DND-41 (cell line): ENCODE results near the gene SLX4IP.

Experiments
- ATAC-seq: fragments of 200-7000 bp; cut with Tn5 transposase; 3 replicates; pipeline ENCODE4 v1.9.1; 2021; ENCODE audit warnings: low read depth; ENCODE audit not compliant: insufficient read depth
- DNase-seq: peaks from one replicate; pipeline ENCODE4 v3.0.0-alpha.2; 2020
- H2AFZ ChIP-seq: 2 replicates; pipeline ENCODE4 v1.6.0; 2012; ENCODE audit warnings: low read depth, low read length
- H3K27ac ChIP-seq: 2 replicates; pipeline ENCODE4 v1.5.1; 2012; ENCODE audit warnings: low read length, inconsistent platforms
- H3K27me3 ChIP-seq: fragments of 200-600 bp; sonication (generic); 2 replicates; pipeline ENCODE4 v1.6.0; 2012; ENCODE audit warnings: low read length, mild to moderate bottlenecking, inconsistent platforms; ENCODE audit not compliant: insufficient read depth, poor library complexity
- H3K36me3 ChIP-seq: 2 replicates; pipeline ENCODE4 v1.5.1; 2012; ENCODE audit warnings: low read length, inconsistent platforms; ENCODE audit not compliant: insufficient read depth
- H3K4me1 ChIP-seq: 2 replicates; pipeline ENCODE4 v1.5.1; 2012; ENCODE audit warnings: mild to moderate bottlenecking, low read length; ENCODE audit not compliant: insufficient read depth
- H3K4me2 ChIP-seq: 2 replicates; pipeline ENCODE4 v1.6.0; 2012; ENCODE audit warnings: mild to moderate bottlenecking, moderate library complexity, low read length, inconsistent platforms; ENCODE audit not compliant: insufficient read depth
- H3K4me3 ChIP-seq, 2 experiments: fragments of 200-600 bp in 1 of 2; shearing (Covaris generic) in 1 of 2; 2 replicates each; pipeline ENCODE4 v1.5.1; 2012 to 2016; ENCODE audit warnings: inconsistent platforms in 2 of 2, low read length in 2 of 2, mild to moderate bottlenecking in 2 of 2, low read depth in 1 of 2, moderate library complexity in 1 of 2
- H3K79me2 ChIP-seq: 2 replicates; pipeline ENCODE4 v1.6.0; 2012; ENCODE audit warnings: low read length, inconsistent platforms; ENCODE audit not compliant: insufficient read depth
- H3K9ac ChIP-seq: 2 replicates; pipeline ENCODE4 v1.6.0; 2012; ENCODE audit warnings: low read depth, mild to moderate bottlenecking, inconsistent platforms, low read length, moderate library complexity
- H3K9me3 ChIP-seq: 2 replicates; pipeline ENCODE4 v1.5.1; 2012; ENCODE audit warnings: low read length, moderate library complexity, mild to moderate bottlenecking, inconsistent platforms; ENCODE audit not compliant: insufficient read depth, severe bottlenecking
- H4K20me1 ChIP-seq: 2 replicates; pipeline ENCODE4 v1.6.0; 2012; ENCODE audit warnings: low read length; ENCODE audit not compliant: insufficient read depth
- CTCF ChIP-seq: IDR thresholded peaks from 2 replicates; pipeline ENCODE4 v1.5.1; 2012; ENCODE audit warnings: borderline replicate concordance, low read length, moderate library complexity, mild to moderate bottlenecking; ENCODE audit not compliant: poor library complexity, severe bottlenecking; ENCODE audit errors: extremely low read depth
- EZH2 ChIP-seq: IDR thresholded peaks from 3 replicates; pipeline ENCODE4 v1.6.1; 2012; ENCODE audit warnings: borderline replicate concordance, low read depth, mild to moderate bottlenecking, moderate library complexity, low read length, inconsistent platforms; ENCODE audit not compliant: severe bottlenecking

Gene SLX4IP

GRCh38 chr20:10644458-10645204 lies 209.5 kb downstream of the SLX4IP start:
- no peak overlapping the region for H3K27ac ChIP-seq
- no peaks in the 10 kb centered on the region for H3K36me3 ChIP-seq
- H3K4me1 ChIP-seq, result no peaks in the 10 kb centered on the region
- H2AFZ ChIP-seq, result no peak overlapping the region
- no peak overlapping the region for H3K4me2 ChIP-seq
- no peaks in the 10 kb centered on the region for H3K9me3 ChIP-seq
- H3K79me2 ChIP-seq, result no peaks in the 10 kb centered on the region
- no peaks in the 10 kb centered on the region for H4K20me1 ChIP-seq
- ATAC-seq (peak; percentile 57; the same call in 1 of the 3 replicates), DNase-seq (no peak)
- H3K27me3 ChIP-seq, result no peaks in the 10 kb centered on the region
- TF ChIP-seq EZH2, result no peak
- no peak for TF ChIP-seq CTCF
- H3K9ac ChIP-seq, result no peak overlapping the region
- H3K4me3 ChIP-seq, result no peak overlapping the region

- no peaks in the 10 kb centered on the region for H3K27me3 ChIP-seq
- no peak for ATAC-seq
- TF ChIP-seq CTCF (no peak), EZH2 (no peak)
Observed at GRCh38 chr20:10645205-10645570, 210.1 kb downstream of the SLX4IP start.

GRCh38 chr20:10646006-10646405 lies 210.9 kb downstream of the SLX4IP start:
- Histone ChIP-seq H3K4me3 (no peak overlapping the region), H3K27me3 (no peaks in the 10 kb centered on the region), H2AFZ (no peak overlapping the region), H3K4me2 (no peak overlapping the region), H4K20me1 (no peaks in the 10 kb centered on the region), H3K27ac (no peak overlapping the region), H3K9ac (no peak overlapping the region), H3K9me3 (no peaks in the 10 kb centered on the region), H3K4me1 (no peaks in the 10 kb centered on the region), H3K79me2 (no peaks in the 10 kb centered on the region), H3K36me3 (no peaks in the 10 kb centered on the region)
- ATAC-seq (no peak), DNase-seq (no peak)
- TF ChIP-seq EZH2 (no peak), CTCF (no peak)

More at GRCh38 chr20:10645205-10645570, 210.1 kb downstream of the SLX4IP start:
- no peaks in the 10 kb centered on the region for H3K4me1 ChIP-seq
- DNase-seq, result no peak
- H3K9me3 ChIP-seq, result no peaks in the 10 kb centered on the region
- no peak overlapping the region for H3K4me3 ChIP-seq
- H3K9ac ChIP-seq, result no peak overlapping the region
- no peaks in the 10 kb centered on the region for H4K20me1 ChIP-seq
- no peak overlapping the region for H2AFZ ChIP-seq
- no peak overlapping the region for H3K4me2 ChIP-seq
- no peaks in the 10 kb centered on the region for H3K79me2 ChIP-seq
- no peaks in the 10 kb centered on the region for H3K36me3 ChIP-seq
- H3K27ac ChIP-seq, result no peak overlapping the region
